HepG2 (cell line): ENCODE data around the gene IL1RL2. TPM values are rescaled to one million over a fixed set of nuclear protein-coding genes. Genes with fewer than 3 reads are reported as not detected.

ENCODE experiments used
- ATAC-seq: fragments of 200-7000 bp; cut with Tn5 transposase; 3 replicates; pipeline ENCODE4 v1.9.1; 2020; ENCODE audit warnings: mild to moderate bottlenecking, moderate library complexity
- BruUV-seq: library from RNA; stranded (reverse); fragments of 400-500 nt; replicated peaks from 2 replicates; lab custom pipeline; 2021; lab: Mats Ljungman, UMichigan
- CTCF ChIA-PET: fragments of 300-600 bp; formaldehyde crosslinking; extraction: SDS; loops from one replicate; lab custom pipeline; 2021; ENCODE audit warnings: low total read pairs, inconsistent platforms, low intra/inter-chr PET ratio; lab: Yijun Ruan, JAX
- POLR2A ChIA-PET: fragments of 350-600 bp; sonication (Branson Sonifier 250); formaldehyde crosslinking; loops from one replicate; lab custom pipeline; 2020; ENCODE audit warnings: antibody characterized with exemption, inconsistent platforms; lab: Yijun Ruan, JAX
- DNase-seq: peaks from one replicate; pipeline ENCODE4 v3.0.0-alpha.2; 2015; ENCODE audit warnings: low spot score
- FAIRE-seq: peaks from 3 replicates; lab custom pipeline; 2011; peaks lifted over from hg19 to GRCh38; lab: Jason Lieb, UNC
- H2AFZ ChIP-seq: one replicate; pipeline ENCODE4 v1.6.1; 2011; ENCODE audit warnings: low read length, inconsistent platforms
- H3K27ac ChIP-seq: fragments of 300-600 bp; 3 replicates; pipeline ENCODE4 v1.8.0; 2011; ENCODE audit warnings: mixed run types, mild to moderate bottlenecking, mixed read lengths, low read length, inconsistent platforms; ENCODE audit not compliant: insufficient read depth; ENCODE audit errors: extremely low read length
- H3K27me3 ChIP-seq, 2 experiments: fragments of 200-600 bp in 1 of 2; 2 replicates in 1 of 2; 3 replicates in 1 of 2; pipeline versions ENCODE4 v1.6.0 to v1.8.0; 2011; ENCODE audit warnings: low read length in 2 of 2, mild to moderate bottlenecking in 2 of 2, moderate library complexity in 2 of 2, inconsistent platforms in 1 of 2; ENCODE audit not compliant: insufficient read depth in 2 of 2, control insufficient read depth in 1 of 2
- H3K36me3 ChIP-seq, 2 experiments: fragments of 200-600 bp in 1 of 2; replicated peaks in 1 of 2; 2 replicates in 1 of 2; 3 replicates in 1 of 2; pipeline versions ENCODE4 v1.5.1 to v1.8.0; 2011; ENCODE audit warnings: low read length in 2 of 2, inconsistent platforms in 1 of 2; ENCODE audit not compliant: insufficient read depth in 2 of 2, control insufficient read depth in 1 of 2
- H3K4me1 ChIP-seq: 2 replicates; pipeline ENCODE4 v1.5.1; 2012; ENCODE audit warnings: low read length, inconsistent platforms; ENCODE audit not compliant: insufficient read depth
- H3K4me2 ChIP-seq: 2 replicates; pipeline ENCODE4 v1.6.0; 2011; ENCODE audit warnings: low read depth, low read length, inconsistent platforms
- H3K4me3 ChIP-seq, 3 experiments: fragments of 200-600 bp in 1 of 3; sonication (generic), shearing (Covaris generic) in 1 of 3; replicated peaks in 1 of 3; 2 replicates each; pipeline ENCODE4 v1.5.1; 2011 to 2016; ENCODE audit warnings: low read length in 3 of 3, inconsistent platforms in 2 of 3, low read depth in 2 of 3, mild to moderate bottlenecking in 2 of 3, control low read depth in 1 of 3, mixed read lengths in 1 of 3; ENCODE audit not compliant: insufficient read depth in 1 of 3
- H3K79me2 ChIP-seq: one replicate; pipeline ENCODE4 v1.6.1; 2011; ENCODE audit warnings: low read length, inconsistent platforms; ENCODE audit not compliant: insufficient read depth
- H3K9ac ChIP-seq: 2 replicates; pipeline ENCODE4 v1.6.0; 2011; ENCODE audit warnings: mild to moderate bottlenecking, low read depth, low read length, inconsistent platforms; ENCODE audit not compliant: insufficient read depth
- H3K9me3 ChIP-seq: 2 replicates; pipeline ENCODE4 v1.5.1; 2012; ENCODE audit warnings: mild to moderate bottlenecking, low read length
- H4K20me1 ChIP-seq: 2 replicates; pipeline ENCODE4 v1.6.0; 2011; ENCODE audit warnings: inconsistent platforms, mild to moderate bottlenecking, low read length, moderate library complexity; ENCODE audit not compliant: insufficient read depth
- AHR ChIP-seq: IDR thresholded peaks from 2 replicates; pipeline ENCODE4 v1.6.1; 2018; ENCODE audit warnings: missing genetic modification reagents, missing compliant biosample characterization
- ATF7 ChIP-seq, 2 experiments: fragments of 450-650 bp in 1 of 2; sonication (generic) in 1 of 2; formaldehyde crosslinking in 1 of 2; IDR thresholded peaks; 2 replicates each; pipeline versions ENCODE4 v1.4.0 to v1.6.1; 2016 to 2020; ENCODE audit warnings: antibody characterized with exemption in 1 of 2, mild to moderate bottlenecking in 1 of 2, missing genetic modification reagents in 1 of 2
- CCAR2 ChIP-seq: fragments of 200-400 bp; formaldehyde crosslinking; optimal IDR thresholded peaks from 2 replicates; pipeline ENCODE3; 2018; ENCODE audit warnings: low read depth, mild to moderate bottlenecking, low read length, moderate library complexity
- JARID2 ChIP-seq: sonication (generic); formaldehyde crosslinking; IDR thresholded peaks from 2 replicates; pipeline ENCODE4 v1.8.1; 2023; ENCODE audit warnings: missing genetic modification reagents, inconsistent platforms; ENCODE audit not compliant: insufficient replicate concordance
- KLF12 ChIP-seq: sonication (generic); formaldehyde crosslinking; IDR thresholded peaks from 2 replicates; pipeline ENCODE4 v1.4.0; 2020; ENCODE audit warnings: missing genetic modification reagents, borderline replicate concordance
- MED1 ChIP-seq: sonication (generic); formaldehyde crosslinking; IDR thresholded peaks from 2 replicates; pipeline ENCODE4 v1.4.0; 2020; ENCODE audit warnings: missing genetic modification reagents
- NCOA2 ChIP-seq: sonication (generic); formaldehyde crosslinking; IDR thresholded peaks from 2 replicates; pipeline ENCODE4 v1.8.0; 2022; ENCODE audit warnings: inconsistent platforms
- TBP ChIP-seq: sonication (generic); formaldehyde crosslinking; IDR thresholded peaks from 2 replicates; pipeline ENCODE4 v1.5.0; 2020; ENCODE audit warnings: missing genetic modification reagents
- ZNF558 ChIP-seq: sonication (generic); formaldehyde crosslinking; IDR thresholded peaks from 2 replicates; pipeline ENCODE4 v1.9.0; 2022; ENCODE audit warnings: mild to moderate bottlenecking, missing genetic modification reagents, borderline replicate concordance
- ZNF703 ChIP-seq: sonication (generic); formaldehyde crosslinking; IDR thresholded peaks from 2 replicates; pipeline ENCODE4 v1.5.1; 2020; ENCODE audit warnings: missing genetic modification reagents, mild to moderate bottlenecking, moderate library complexity, borderline replicate concordance
- ZSCAN29 ChIP-seq: sonication (generic); formaldehyde crosslinking; conservative IDR thresholded peaks from 2 replicates; pipeline ENCODE4 v1.4.0; 2020; ENCODE audit warnings: mild to moderate bottlenecking, missing genetic modification reagents
- WGBS: methylation state at CpG from one replicate; pipeline ENCODE4 v1.1.6; 2017; ENCODE audit warnings: low lambda C conversion rate; 5-methylcytosine and 5-hydroxymethylcytosine counted together
- in situ Hi-C: cut with HindIII; loops from 2 replicates; pipeline ENCODE4 v1.10.0; 2017; ENCODE audit warnings: low pct_unique_long_range_greater_than_20kb; ENCODE audit not compliant: extremely low pct_ligation_motif_present
- intact Hi-C: fragments of 100-400 bp; cut with micrococcal nuclease; formaldehyde crosslinking; loops from one replicate; pipeline ENCODE4 v1.10.0; 2022; ENCODE audit not compliant: unreplicated experiment
- polyA plus RNA-seq, 8 experiments: library from polyadenylated mRNA; depleted of rRNA in 3 of 8; stranded (reverse) in 7 of 8; unstranded in 1 of 8; fragments of >200 nt; fragmentation: Illumina TruSeq in 4 of 8; extraction: Trizol in 4 of 8; gene quantifications; 2 replicates each; pipeline versions ENCODE4 v1.2.1 to v1.2.3, GENCODE V29; 2011 to 2016; ENCODE audit warnings: low read depth in 4 of 8, missing spikeins in 1 of 8, mixed read lengths in 1 of 8; ENCODE audit not compliant: insufficient read depth in 1 of 8
- total RNA-seq, 5 experiments: library from RNA; depleted of rRNA; stranded (reverse); fragments of >200 nt; fragmentation: Illumina TruSeq; extraction: Trizol; gene quantifications; 2 replicates each; pipeline ENCODE4 v1.2.3, GENCODE V29; 2016; ENCODE audit warnings: low read depth in 1 of 5
- TF ChIP-seq, protein P1 (sequence below): sonication (generic); formaldehyde crosslinking; IDR thresholded peaks from 2 replicates; pipeline ENCODE4 v1.4.0; 2020; ENCODE audit warnings: missing genetic modification reagents
- TF ChIP-seq, protein P2 (sequence below): sonication (generic); formaldehyde crosslinking; IDR thresholded peaks from 2 replicates; pipeline ENCODE4 v1.4.0; 2020; ENCODE audit warnings: mild to moderate bottlenecking, missing genetic modification reagents

The IL1RL2 gene
- total and polyA plus RNA-seq, 2 of the 13 experiments (the other 11 are each of a cell fraction or from before 2014, with no cell fraction given), result 0.03 TPM; not detected in 1

DNA sequence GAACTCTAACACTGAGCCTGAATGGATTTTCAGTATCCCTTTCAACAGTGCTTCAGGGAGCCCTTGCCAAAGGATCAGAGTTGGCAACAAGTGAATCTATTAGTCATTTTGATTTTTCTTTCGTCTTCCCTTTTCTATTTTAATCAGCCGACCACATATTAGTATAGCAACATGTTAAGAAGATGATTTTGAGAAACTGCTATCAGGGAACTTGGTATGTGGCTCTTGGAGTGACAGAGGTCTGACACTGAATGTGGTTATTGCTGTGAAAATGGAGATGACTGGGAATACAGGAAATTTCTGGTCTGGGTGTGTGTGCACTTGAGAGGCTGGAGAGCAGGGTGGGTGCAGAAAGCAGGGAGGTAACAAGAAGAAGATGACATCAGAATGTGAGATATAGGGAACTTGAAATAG is 95.9 kb downstream of the IL1RL2 start (continued):
- no peak for TF ChIP-seq NCOA2 (CRISPR knock-in tag)

DNA sequence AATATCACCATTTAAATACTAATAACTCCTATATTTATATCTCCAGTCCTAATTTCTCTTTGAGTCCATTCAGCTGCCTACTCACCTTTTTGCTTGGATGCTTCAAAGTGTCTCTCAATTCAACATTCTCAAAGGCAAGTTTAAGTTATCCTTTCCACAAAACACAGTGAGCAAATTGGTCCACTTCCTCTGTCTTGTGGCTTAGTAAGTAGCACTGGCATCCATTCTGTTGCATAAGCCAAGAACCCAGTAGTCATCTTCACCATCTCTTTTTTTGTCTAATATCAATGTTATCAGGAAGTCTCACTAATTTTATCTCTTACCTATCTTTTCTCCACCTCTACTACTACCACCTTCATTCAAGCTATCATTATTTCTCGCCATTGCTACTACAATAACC is 97.2 kb downstream of the IL1RL2 start:
- no TSS peak for BruUV-seq
- no peak overlapping the region for H3K27ac ChIP-seq
- H3K27me3 ChIP-seq, result peaks cover 0 to 10% of the 10 kb centered on the region in 2 experiments; a peak in 2 of 5 replicates
- ChIA-PET CTCF (no interaction called here), POLR2A (no interaction called here)
- H3K4me1 ChIP-seq, result no peaks in the 10 kb centered on the region
- H3K79me2 ChIP-seq, result no peaks in the 10 kb centered on the region
- H3K9ac ChIP-seq, result no peak overlapping the region
- no peak for FAIRE-seq
- intact Hi-C loops (no loop called here), in situ Hi-C loops (no loop called here)
- no peaks in the 10 kb centered on the region for H4K20me1 ChIP-seq
- no peak overlapping the region for H2AFZ ChIP-seq
- no peaks in the 10 kb centered on the region for H3K9me3 ChIP-seq
- no peak overlapping the region for H3K4me3 ChIP-seq
- DNase-seq, result no peak
- no peaks in the 10 kb centered on the region for H3K36me3 ChIP-seq
- H3K4me2 ChIP-seq, result no peak overlapping the region
- no peak for ATAC-seq
- WGBS, result 0% methylated on average over 1 of the region's 1 CpG
- TF ChIP-seq, protein P1, sequence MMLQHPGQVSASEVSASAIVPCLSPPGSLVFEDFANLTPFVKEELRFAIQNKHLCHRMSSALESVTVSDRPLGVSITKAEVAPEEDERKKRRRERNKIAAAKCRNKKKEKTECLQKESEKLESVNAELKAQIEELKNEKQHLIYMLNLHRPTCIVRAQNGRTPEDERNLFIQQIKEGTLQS, result no peak
- TF ChIP-seq ATF7 (IDR thresholded peaks at IDR 0.05) (no peak), ATF7 (CRISPR knock-in tag; IDR thresholded peaks at IDR 0.05) (no peak), JARID2 (no peak), AHR (CRISPR knock-in tag) (no peak), ZSCAN29 (CRISPR knock-in tag) (no peak), ZNF558 (CRISPR knock-in tag) (no peak), MED1 (CRISPR knock-in tag) (no peak), CCAR2 (no peak), KLF12 (no peak), ZNF703 (CRISPR knock-in tag) (no peak), TBP (CRISPR knock-in tag) (no peak)
- TF ChIP-seq, protein P2, sequence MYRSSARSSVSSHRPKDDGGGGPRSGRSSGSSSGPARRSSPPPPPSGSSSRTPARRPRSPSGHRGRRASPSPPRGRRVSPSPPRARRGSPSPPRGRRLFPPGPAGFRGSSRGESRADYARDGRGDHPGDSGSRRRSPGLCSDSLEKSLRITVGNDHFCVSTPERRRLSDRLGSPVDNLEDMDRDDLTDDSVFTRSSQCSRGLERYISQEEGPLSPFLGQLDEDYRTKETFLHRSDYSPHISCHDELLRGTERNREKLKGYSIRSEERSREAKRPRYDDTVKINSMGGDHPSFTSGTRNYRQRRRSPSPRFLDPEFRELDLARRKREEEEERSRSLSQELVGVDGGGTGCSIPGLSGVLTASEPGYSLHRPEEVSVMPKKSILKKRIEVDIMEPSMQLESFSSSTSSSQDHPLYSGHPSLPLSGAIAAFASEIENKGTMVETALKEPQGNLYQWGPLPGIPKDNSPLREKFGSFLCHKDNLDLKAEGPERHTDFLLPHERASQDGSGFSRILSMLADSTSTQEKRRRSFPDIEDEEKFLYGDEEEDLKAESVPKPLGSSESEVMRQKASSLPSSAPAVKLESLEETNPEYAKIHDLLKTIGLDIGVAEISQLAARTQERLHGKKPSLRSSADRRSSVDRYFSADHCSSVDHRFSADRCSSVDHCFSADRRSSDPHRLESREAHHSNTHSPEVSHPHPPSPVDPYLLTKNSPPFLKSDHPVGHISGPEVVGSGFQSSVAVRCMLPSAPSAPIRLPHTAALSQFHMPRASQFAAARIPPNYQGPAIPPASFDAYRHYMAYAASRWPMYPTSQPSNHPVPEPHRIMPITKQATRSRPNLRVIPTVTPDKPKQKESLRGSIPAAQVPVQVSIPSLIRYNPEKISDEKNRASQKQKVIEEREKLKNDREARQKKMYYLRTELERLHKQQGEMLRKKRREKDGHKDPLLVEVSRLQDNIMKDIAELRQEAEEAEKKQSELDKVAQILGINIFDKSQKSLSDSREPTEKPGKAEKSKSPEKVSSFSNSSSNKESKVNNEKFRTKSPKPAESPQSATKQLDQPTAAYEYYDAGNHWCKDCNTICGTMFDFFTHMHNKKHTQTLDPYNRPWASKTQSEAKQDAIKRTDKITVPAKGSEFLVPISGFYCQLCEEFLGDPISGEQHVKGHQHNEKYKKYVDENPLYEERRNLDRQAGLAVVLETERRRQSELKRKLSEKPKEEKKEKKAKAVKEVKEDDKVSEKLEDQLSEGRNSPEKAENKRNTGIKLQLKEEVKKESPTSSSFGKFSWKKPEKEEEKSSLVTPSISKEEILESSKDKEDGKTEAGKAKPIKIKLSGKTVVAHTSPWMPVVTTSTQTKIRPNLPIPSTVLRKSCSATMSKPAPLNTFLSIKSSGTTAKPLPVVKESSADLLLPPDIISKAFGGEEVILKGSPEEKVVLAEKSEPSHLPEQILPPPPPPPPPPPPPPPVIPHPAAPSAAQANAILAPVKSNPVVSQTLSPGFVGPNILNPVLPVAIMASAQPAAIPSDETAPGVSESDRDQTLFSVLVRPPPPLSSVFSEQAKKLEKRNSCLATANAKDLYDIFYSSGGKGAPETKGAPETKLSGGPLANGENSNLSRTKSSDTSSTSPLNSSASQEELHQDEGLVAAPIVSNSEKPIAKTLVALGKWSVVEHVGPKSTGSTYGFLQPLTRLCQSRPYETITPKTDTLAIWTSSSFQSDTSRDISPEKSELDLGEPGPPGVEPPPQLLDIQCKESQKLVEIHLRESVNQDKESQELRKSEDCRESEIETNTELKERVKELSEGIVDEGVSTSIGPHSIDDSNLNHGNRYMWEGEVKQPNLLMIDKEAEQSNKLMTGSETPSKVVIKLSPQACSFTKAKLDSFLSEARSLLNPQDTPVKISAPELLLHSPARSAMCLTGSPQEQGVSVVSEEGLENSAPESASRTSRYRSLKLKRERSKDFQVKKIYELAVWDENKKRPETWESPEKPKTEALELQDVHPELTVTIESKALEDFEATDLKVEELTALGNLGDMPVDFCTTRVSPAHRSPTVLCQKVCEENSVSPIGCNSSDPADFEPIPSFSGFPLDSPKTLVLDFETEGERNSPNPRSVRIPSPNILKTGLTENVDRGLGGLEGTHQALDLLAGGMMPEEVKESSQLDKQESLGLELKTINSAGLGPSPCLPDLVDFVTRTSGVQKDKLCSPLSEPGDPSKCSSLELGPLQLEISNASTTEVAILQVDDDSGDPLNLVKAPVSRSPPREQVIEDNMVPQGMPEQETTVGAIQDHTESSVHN (CRISPR knock-in tag), result no peak
